ENCODE results near the gene SRPK2.

DNA sequence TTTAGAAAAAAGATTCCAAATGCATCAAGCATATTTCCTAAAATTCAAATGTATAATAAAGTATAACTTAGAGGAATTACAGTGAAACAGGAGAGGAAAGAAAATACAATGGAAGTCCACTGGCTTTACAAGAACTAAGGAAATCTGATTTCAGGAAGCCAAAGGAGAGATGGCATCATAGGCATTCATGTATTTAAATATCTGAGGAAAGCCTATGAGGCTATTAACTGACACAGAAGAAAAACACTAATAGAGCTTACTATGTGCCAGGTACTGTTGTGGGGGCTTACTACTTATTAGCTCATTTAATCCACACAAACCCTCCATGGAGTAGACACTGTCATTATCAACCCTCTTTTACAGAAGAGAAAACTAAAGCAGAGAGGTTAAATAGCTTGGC lies 92.2 kb downstream of the SRPK2 start:
- TF ChIP-seq POLR2AphosphoS5 (IDR thresholded peaks at IDR 0.05; ENCODE audit: low read depth, low read length) (no peak), POLR2A (IDR thresholded peaks at IDR 0.05; ENCODE audit: low read depth, low read length) (no peak), TAF1 (IDR thresholded peaks at IDR 0.05; ENCODE audit: borderline replicate concordance, low read depth, low read length) (no peak)

Measured in GM12892 (cell line).